GM12878 (cell line): ENCODE data around the gene SHOC2. TPM values are rescaled to one million over a fixed set of nuclear protein-coding genes. Genes with fewer than 3 reads are reported as not detected.

ENCODE experiments used
- ATAC-seq: fragments of 200-7000 bp; cut with Tn5 transposase; 3 replicates; pipeline ENCODE4 v1.9.1; 2020; ENCODE audit warnings: mild to moderate bottlenecking, moderate library complexity
- BruUV-seq: library from RNA; stranded (reverse); fragments of 400-500 nt; replicated peaks from 2 replicates; lab custom pipeline; 2021; lab: Mats Ljungman, UMichigan
- CTCF ChIA-PET: fragments of 300-600 bp; sonication (Branson Sonifier 250); formaldehyde crosslinking; extraction: SDS; loops from one replicate; lab custom pipeline; 2021; ENCODE audit warnings: inconsistent platforms; lab: Yijun Ruan, JAX
- POLR2A ChIA-PET: fragments of 350-600 bp; formaldehyde crosslinking; extraction: SDS; loops from one replicate; lab custom pipeline; 2021; ENCODE audit warnings: inconsistent platforms; lab: Charles Lee
- RAD21 ChIA-PET: fragments of 300-600 bp; sonication (Branson Sonifier 250); formaldehyde crosslinking; loops from one replicate; lab custom pipeline; 2023; ENCODE audit warnings: antibody characterized with exemption; ENCODE audit not compliant: unreplicated experiment; lab: Charles Lee
- SMC1A ChIA-PET: fragments of 300-600 bp; sonication (Branson Sonifier 250); formaldehyde crosslinking; loops from one replicate; lab custom pipeline; 2023; ENCODE audit not compliant: unreplicated experiment, uncharacterized antibody; lab: Charles Lee
- DNase-seq: peaks from one replicate; pipeline ENCODE4 v3.0.0-alpha.2; 2011; ENCODE audit warnings: low read depth, low spot score
- FAIRE-seq: peaks from 3 replicates; lab custom pipeline; 2011; peaks lifted over from hg19 to GRCh38; lab: Jason Lieb, UNC
- H2AFZ ChIP-seq: 2 replicates; pipeline ENCODE4 v1.6.0; 2011; ENCODE audit warnings: low read depth, low read length, control low read depth; ENCODE audit not compliant: control insufficient read depth
- H3K27ac ChIP-seq: 2 replicates; pipeline ENCODE4 v1.5.1; 2011; ENCODE audit warnings: control low read depth; ENCODE audit not compliant: control insufficient read depth, insufficient read depth
- H3K27me3 ChIP-seq, 2 experiments: replicated peaks in 1 of 2; 2 replicates each; pipeline versions ENCODE4 v1.6.0 to v1.6.1; 2011; ENCODE audit warnings: low read length in 1 of 2; ENCODE audit not compliant: control insufficient read depth in 2 of 2, insufficient read depth in 2 of 2
- H3K36me3 ChIP-seq, 2 experiments: 2 replicates each; pipeline ENCODE4 v1.5.1; 2011; ENCODE audit warnings: low read length in 1 of 2; ENCODE audit not compliant: control insufficient read depth in 2 of 2, insufficient read depth in 2 of 2
- H3K4me1 ChIP-seq: 2 replicates; pipeline ENCODE4 v1.6.1; 2011; ENCODE audit warnings: mild to moderate bottlenecking, low read length, moderate library complexity, mixed read lengths; ENCODE audit not compliant: control insufficient read depth, insufficient read depth
- H3K4me2 ChIP-seq: 2 replicates; pipeline ENCODE4 v1.6.0; 2011; ENCODE audit warnings: control low read depth; ENCODE audit not compliant: control insufficient read depth, insufficient read depth
- H3K4me3 ChIP-seq: fragments of 200-600 bp; sonication (generic); 2 replicates; pipeline ENCODE4 v1.5.1; 2016
- H3K79me2 ChIP-seq: 2 replicates; pipeline ENCODE4 v1.6.0; 2011; ENCODE audit warnings: low read length; ENCODE audit not compliant: control insufficient read depth, insufficient read depth
- H3K9ac ChIP-seq: 2 replicates; pipeline ENCODE4 v1.8.0; 2011; ENCODE audit warnings: low read length, control low read depth, mixed read lengths; ENCODE audit not compliant: control insufficient read depth, insufficient read depth
- H3K9me3 ChIP-seq: replicated peaks from 3 replicates; pipeline ENCODE4 v1.5.1; 2011; ENCODE audit warnings: mild to moderate bottlenecking, low read length; ENCODE audit not compliant: control insufficient read depth, insufficient read depth
- H4K20me1 ChIP-seq: 2 replicates; pipeline ENCODE4 v1.6.0; 2011; ENCODE audit not compliant: control insufficient read depth, insufficient read depth
- CBX3 ChIP-seq: fragments of 200-600 bp; sonication (generic); IDR thresholded peaks from 2 replicates; pipeline ENCODE4 v1.6.1; 2016; ENCODE audit warnings: low read depth, borderline replicate concordance
- CBX5 ChIP-seq: sonication (generic); IDR thresholded peaks from 2 replicates; pipeline ENCODE4 v1.6.1; 2016; ENCODE audit warnings: low read depth, moderate library complexity, mild to moderate bottlenecking, inconsistent platforms
- CHD1 ChIP-seq: IDR thresholded peaks from 2 replicates; pipeline ENCODE4 v1.6.1; 2012; ENCODE audit warnings: low read depth, low read length, improper control_type of control experiment
- CREB1 ChIP-seq: IDR thresholded peaks from 2 replicates; pipeline ENCODE4 v1.6.1; 2012; ENCODE audit warnings: low read depth, mild to moderate bottlenecking, inconsistent platforms
- EZH2 ChIP-seq: IDR thresholded peaks from 2 replicates; pipeline ENCODE4 v1.6.1; 2012; ENCODE audit warnings: low read depth, mild to moderate bottlenecking, control low read depth, inconsistent platforms, low read length, borderline replicate concordance; ENCODE audit not compliant: control insufficient read depth
- MYB ChIP-seq: fragments of 150-350 bp; IDR thresholded peaks from 2 replicates; pipeline ENCODE4 v1.6.1; 2014; ENCODE audit warnings: mild to moderate bottlenecking, low read depth, low read length, borderline replicate concordance
- PML ChIP-seq: IDR thresholded peaks from 2 replicates; pipeline ENCODE4 v1.6.1; 2012; ENCODE audit warnings: low read length, inconsistent platforms
- POU2F2 ChIP-seq: IDR thresholded peaks from 3 replicates; pipeline ENCODE4 v1.6.1; 2011; ENCODE audit warnings: low read depth, mild to moderate bottlenecking, low read length, borderline replicate concordance
- RAD51 ChIP-seq: fragments of 450-650 bp; IDR thresholded peaks from 2 replicates; pipeline ENCODE4 v1.6.1; 2016; ENCODE audit warnings: moderate library complexity, mild to moderate bottlenecking, inconsistent platforms
- RB1 ChIP-seq: fragments of 450-650 bp; formaldehyde crosslinking; IDR thresholded peaks from 2 replicates; pipeline ENCODE4 v1.6.1; 2017; ENCODE audit warnings: mild to moderate bottlenecking, borderline replicate concordance
- RFX5 ChIP-seq: IDR thresholded peaks from 2 replicates; pipeline ENCODE4 v1.6.1; 2011; ENCODE audit warnings: low read depth, low read length, improper control_type of control experiment
- SIN3A ChIP-seq: IDR thresholded peaks from 2 replicates; pipeline ENCODE4 v1.6.1; 2012; ENCODE audit warnings: low read depth, low read length, improper control_type of control experiment
- SMARCA5 ChIP-seq: fragments of 450-650 bp; IDR thresholded peaks from 2 replicates; pipeline ENCODE4 v1.6.1; 2017; ENCODE audit warnings: mild to moderate bottlenecking
- ZNF207 ChIP-seq: fragments of 450-650 bp; IDR thresholded peaks from 2 replicates; pipeline ENCODE4 v1.6.1; 2014; ENCODE audit warnings: antibody characterized with exemption, mild to moderate bottlenecking, borderline replicate concordance
- ZSCAN29 ChIP-seq: fragments of 450-650 bp; IDR thresholded peaks from 2 replicates; pipeline ENCODE4 v1.6.1; 2017; ENCODE audit warnings: mild to moderate bottlenecking, moderate library complexity
- ZZZ3 ChIP-seq: IDR thresholded peaks from 2 replicates; pipeline ENCODE4 v1.6.1; 2011; ENCODE audit warnings: low read depth; ENCODE audit not compliant: control insufficient read depth, insufficient read length
- WGBS: methylation state at CpG from one replicate; pipeline ENCODE4 v1.1.6; 2016; ENCODE audit warnings: low lambda C conversion rate; ENCODE audit not compliant: insufficient replicate concordance, insufficient coverage; ENCODE audit errors: missing lambda C conversion rate; 5-methylcytosine and 5-hydroxymethylcytosine counted together
- in situ Hi-C: fragments of 300-500 bp; cut with MboI; formaldehyde crosslinking; loops from 9 replicates; pipeline ENCODE4 v1.14.3; 2018; ENCODE audit warnings: mixed read lengths
- intact Hi-C: fragments of 100-400 bp; cut with micrococcal nuclease; formaldehyde crosslinking; loops from one replicate; pipeline ENCODE4 v1.14.2; 2022; ENCODE audit not compliant: unreplicated experiment
- polyA plus RNA-seq, 11 experiments: library from polyadenylated mRNA; depleted of rRNA in 4 of 11; unstranded in 6 of 11; stranded (reverse) in 5 of 11; fragments of >200 nt; fragmentation: Nextera tagmentation in 4 of 11; fragmentation: Illumina TruSeq in 1 of 11; extraction: Ambion mirVana in 4 of 11; extraction: Trizol in 1 of 11; gene quantifications; 1 replicate in 1 of 11; 2 replicates in 10 of 11; pipeline versions ENCODE4 v1.2.1 to v1.2.3, GENCODE V29; 2011 to 2016; ENCODE audit warnings: inconsistent platforms in 2 of 11, missing spikeins in 2 of 11, low read depth in 1 of 11
- total RNA-seq, 4 experiments: library from RNA; depleted of rRNA in 3 of 4; stranded (reverse); fragments of >200 nt in 3 of 4; fragmentation: Illumina TruSeq in 1 of 4; extraction: Trizol in 1 of 4; gene quantifications; 2 replicates each; pipeline versions ENCODE4 v1.2.1 to v1.2.3, GENCODE V29; 2013 to 2021
- TF ChIP-seq, protein P1 (sequence below): fragments of 450-650 bp; IDR thresholded peaks from 2 replicates; pipeline ENCODE4 v1.6.1; 2017; ENCODE audit warnings: antibody characterized with exemption, mild to moderate bottlenecking, moderate library complexity
- TF ChIP-seq, protein P2 (sequence below): IDR thresholded peaks from 2 replicates; pipeline ENCODE4 v1.6.1; 2012; ENCODE audit warnings: low read length, inconsistent platforms

Gene SHOC2
- total and polyA plus RNA-seq, 10 of the 15 experiments (the other 5 are each of a cell fraction or from before 2014, with no cell fraction given) = 24.8 to 65.3 (median 42.6) TPM

DNA sequence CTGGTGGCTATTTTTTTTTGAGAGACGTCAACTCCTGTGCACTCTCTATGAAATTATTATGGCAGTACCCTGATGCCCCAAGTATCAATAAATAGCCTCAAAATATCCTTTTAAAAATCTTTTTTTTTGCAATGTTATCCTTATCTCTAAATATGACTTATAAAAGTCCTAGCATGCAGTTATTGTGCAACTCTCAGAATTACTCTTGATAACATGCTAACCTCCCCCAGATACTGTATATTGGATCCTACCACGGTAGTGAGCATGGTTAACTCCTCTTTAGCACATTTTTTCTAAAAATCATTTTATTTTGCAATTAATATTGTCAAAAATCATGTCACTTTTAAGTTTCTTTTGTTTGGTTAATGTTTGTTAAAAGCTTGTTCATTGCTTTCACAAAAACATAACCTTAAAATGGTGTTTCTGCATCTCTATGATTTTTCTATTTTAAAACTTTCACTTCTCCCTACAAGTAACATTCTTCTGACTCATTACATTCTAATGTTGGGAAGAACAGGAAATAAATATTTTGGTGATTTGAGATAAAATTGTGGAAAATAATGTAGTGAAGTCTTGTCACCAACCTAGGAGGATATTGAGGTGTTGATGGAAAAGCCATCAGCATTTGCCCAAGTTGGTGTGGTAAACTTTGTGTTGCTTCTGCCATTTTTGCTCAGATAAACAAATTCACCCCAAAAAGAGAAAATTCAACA is 115.3 kb downstream of the SHOC2 start:
- H4K20me1 ChIP-seq = no peaks in the 10 kb centered on the region
- H3K9me3 ChIP-seq = peaks cover 9% of the 10 kb centered on the region; the same call in 2 of the 3 replicates
- WGBS = 88% methylated on average over 2 of the region's 2 CpGs
- intact Hi-C loops (no loop called here), in situ Hi-C loops (no loop called here)
- ChIA-PET SMC1A (no interaction called here), CTCF (no interaction called here), POLR2A (no interaction called here), RAD21 (no interaction called here)
- H3K79me2 ChIP-seq = no peaks in the 10 kb centered on the region
- H3K4me3 ChIP-seq = no peak overlapping the region
- no peak overlapping the region for H3K9ac ChIP-seq
- no peak overlapping the region for H3K4me2 ChIP-seq
- no peak for ATAC-seq
- no peaks in the 10 kb centered on the region; the same call in 1 of the 2 replicates for H3K4me1 ChIP-seq
- no peak overlapping the region for H2AFZ ChIP-seq
- H3K36me3 ChIP-seq = peaks cover 0 to 4% of the 10 kb centered on the region in 2 experiments; a peak in 1 of 4 replicates
- H3K27ac ChIP-seq = no peak overlapping the region
- no TSS peak for BruUV-seq
- no peaks in the 10 kb centered on the region for H3K27me3 ChIP-seq
- DNase-seq = no peak
- FAIRE-seq = no peak
- TF ChIP-seq ZSCAN29 (no peak), SMARCA5 (no peak), PML (no peak), CBX5 (no peak), CREB1 (no peak), RB1 (no peak), ZZZ3 (no peak), CBX3 (no peak), CHD1 (no peak), SIN3A (no peak), MYB (no peak), ZNF207 (no peak), RFX5 (no peak), EZH2 (no peak), RAD51 (no peak), POU2F2 (no peak)
- TF ChIP-seq, protein P1, sequence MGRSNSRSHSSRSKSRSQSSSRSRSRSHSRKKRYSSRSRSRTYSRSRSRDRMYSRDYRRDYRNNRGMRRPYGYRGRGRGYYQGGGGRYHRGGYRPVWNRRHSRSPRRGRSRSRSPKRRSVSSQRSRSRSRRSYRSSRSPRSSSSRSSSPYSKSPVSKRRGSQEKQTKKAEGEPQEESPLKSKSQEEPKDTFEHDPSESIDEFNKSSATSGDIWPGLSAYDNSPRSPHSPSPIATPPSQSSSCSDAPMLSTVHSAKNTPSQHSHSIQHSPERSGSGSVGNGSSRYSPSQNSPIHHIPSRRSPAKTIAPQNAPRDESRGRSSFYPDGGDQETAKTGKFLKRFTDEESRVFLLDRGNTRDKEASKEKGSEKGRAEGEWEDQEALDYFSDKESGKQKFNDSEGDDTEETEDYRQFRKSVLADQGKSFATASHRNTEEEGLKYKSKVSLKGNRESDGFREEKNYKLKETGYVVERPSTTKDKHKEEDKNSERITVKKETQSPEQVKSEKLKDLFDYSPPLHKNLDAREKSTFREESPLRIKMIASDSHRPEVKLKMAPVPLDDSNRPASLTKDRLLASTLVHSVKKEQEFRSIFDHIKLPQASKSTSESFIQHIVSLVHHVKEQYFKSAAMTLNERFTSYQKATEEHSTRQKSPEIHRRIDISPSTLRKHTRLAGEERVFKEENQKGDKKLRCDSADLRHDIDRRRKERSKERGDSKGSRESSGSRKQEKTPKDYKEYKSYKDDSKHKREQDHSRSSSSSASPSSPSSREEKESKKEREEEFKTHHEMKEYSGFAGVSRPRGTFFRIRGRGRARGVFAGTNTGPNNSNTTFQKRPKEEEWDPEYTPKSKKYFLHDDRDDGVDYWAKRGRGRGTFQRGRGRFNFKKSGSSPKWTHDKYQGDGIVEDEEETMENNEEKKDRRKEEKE = no peak
- TF ChIP-seq, protein P2, sequence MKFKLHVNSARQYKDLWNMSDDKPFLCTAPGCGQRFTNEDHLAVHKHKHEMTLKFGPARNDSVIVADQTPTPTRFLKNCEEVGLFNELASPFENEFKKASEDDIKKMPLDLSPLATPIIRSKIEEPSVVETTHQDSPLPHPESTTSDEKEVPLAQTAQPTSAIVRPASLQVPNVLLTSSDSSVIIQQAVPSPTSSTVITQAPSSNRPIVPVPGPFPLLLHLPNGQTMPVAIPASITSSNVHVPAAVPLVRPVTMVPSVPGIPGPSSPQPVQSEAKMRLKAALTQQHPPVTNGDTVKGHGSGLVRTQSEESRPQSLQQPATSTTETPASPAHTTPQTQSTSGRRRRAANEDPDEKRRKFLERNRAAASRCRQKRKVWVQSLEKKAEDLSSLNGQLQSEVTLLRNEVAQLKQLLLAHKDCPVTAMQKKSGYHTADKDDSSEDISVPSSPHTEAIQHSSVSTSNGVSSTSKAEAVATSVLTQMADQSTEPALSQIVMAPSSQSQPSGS = no peak
